Natural killer cell (primary cell): Measurements from ENCODE around the gene ACTG1. TPM values are rescaled to one million over a fixed set of nuclear protein-coding genes. Genes with fewer than 3 reads are reported as not detected.

Experiments
- ATAC-seq, 3 donors: fragments of 150-1000 bp in 2 of 3; fragments of 200-7000 bp in 1 of 3; cut with Tn5 transposase; 1 replicate in 1 of 3; 2 replicates in 2 of 3; pipeline ENCODE4 v1.10.0; 2021; ENCODE audit warnings: mild to moderate bottlenecking in 2 of 3, moderate library complexity in 2 of 3
- DNase-seq, 2 donors: peaks; one replicate each; pipeline versions ENCODE4 v3.0.0 to v3.0.0-alpha.2; 2013 to 2021; ENCODE audit warnings: mixed read lengths in 1 of 2
- H3K27ac ChIP-seq: one replicate; pipeline ENCODE4 v1.5.1; 2013; ENCODE audit warnings: mild to moderate bottlenecking, low read length
- H3K27me3 ChIP-seq: one replicate; pipeline ENCODE4 v1.6.1; 2013; ENCODE audit warnings: low read length; ENCODE audit not compliant: control insufficient read depth, insufficient read depth
- H3K36me3 ChIP-seq: one replicate; pipeline ENCODE4 v1.6.1; 2013; ENCODE audit warnings: low read length; ENCODE audit not compliant: control insufficient read depth, insufficient read depth
- H3K4me1 ChIP-seq: one replicate; pipeline ENCODE4 v1.6.1; 2013; ENCODE audit warnings: low read length; ENCODE audit not compliant: control insufficient read depth, insufficient read depth
- H3K4me3 ChIP-seq: one replicate; pipeline ENCODE4 v1.5.1; 2013; ENCODE audit warnings: low read length
- H3K9me3 ChIP-seq: one replicate; pipeline ENCODE4 v1.6.1; 2013; ENCODE audit warnings: low read length; ENCODE audit not compliant: control insufficient read depth, insufficient read depth
- H3K27ac Mint-ChIP-seq, 2 donors: one replicate each; pipeline ENCODE4 v1.8.0; 2022; ENCODE audit warnings: mild to moderate bottlenecking in 2 of 2, mixed read lengths in 2 of 2, moderate library complexity in 1 of 2
- H3K27me3 Mint-ChIP-seq, 2 donors: one replicate each; pipeline ENCODE4 v1.8.0; 2022; ENCODE audit warnings: low read depth in 2 of 2, mixed read lengths in 2 of 2
- H3K36me3 Mint-ChIP-seq: one replicate; pipeline ENCODE4 v1.8.0; 2022; ENCODE audit warnings: mixed read lengths
- H3K4me1 Mint-ChIP-seq, 2 donors: one replicate each; pipeline ENCODE4 v1.8.0; 2022; ENCODE audit warnings: mixed read lengths in 2 of 2
- H3K4me3 Mint-ChIP-seq: one replicate; pipeline ENCODE4 v1.8.0; 2022; ENCODE audit warnings: mild to moderate bottlenecking, moderate library complexity, mixed read lengths
- H3K9me3 Mint-ChIP-seq, 2 donors: one replicate each; pipeline ENCODE4 v1.8.0; 2022; ENCODE audit warnings: mixed read lengths in 2 of 2
- CTCF ChIP-seq: fragments of 200-600 bp; IDR thresholded peaks from one replicate; pipeline ENCODE4 v1.8.0; 2022; ENCODE audit warnings: antibody characterized with exemption
- WGBS: methylation state at CpG from one replicate; pipeline ENCODE4 v1.1.7; 2013; ENCODE audit warnings: missing lambda C conversion rate; ENCODE audit not compliant: insufficient coverage; 5-methylcytosine and 5-hydroxymethylcytosine counted together
- intact Hi-C: fragments of 100-400 bp; cut with micrococcal nuclease; formaldehyde crosslinking; loops from one replicate; pipeline ENCODE4 v1.14.2; 2022
- total RNA-seq, 4 donors: library from RNA; stranded (reverse); fragments of 120-200 nt in 1 of 4; gene quantifications; one replicate each; pipeline versions ENCODE4 v1.2.3 to v1.2.4, GENCODE V29; 2013 to 2022

Gene ACTG1
- total RNA-seq, 3 donors from 2014 or later (not counting 1 experiment from before 2014, with no cell fraction given): 1,401 to 1,901 (median 1,735) TPM

GRCh38 chr17:81477173-81477572 lies 35.4 kb downstream of the ACTG1 start:
- H3K27ac ChIP-seq: no peak overlapping the region
- intact Hi-C loops: no loop called here
- H3K9me3 ChIP-seq: no peaks in the 10 kb centered on the region
- TF ChIP-seq CTCF: no peak
- H3K36me3 Mint-ChIP-seq: no peaks in the 10 kb centered on the region
- H3K27me3 Mint-ChIP-seq: peaks cover 14 to 17% of the 10 kb centered on the region in 2 donors
- ATAC-seq: no peak
- WGBS: 68% methylated on average over 5 of the region's 7 CpGs
- no peak overlapping the region for H3K4me3 ChIP-seq
- H3K4me1 ChIP-seq: peaks cover 12% of the 10 kb centered on the region
- no peaks in the 10 kb centered on the region for H3K9me3 Mint-ChIP-seq
- no peak overlapping the region for H3K4me3 Mint-ChIP-seq
- no peaks in the 10 kb centered on the region for H3K36me3 ChIP-seq
- H3K27ac Mint-ChIP-seq: no peak overlapping the region
- no peak for DNase-seq
- peaks cover 4 to 5% of the 10 kb centered on the region in 2 donors for H3K4me1 Mint-ChIP-seq
- peaks cover 20% of the 10 kb centered on the region for H3K27me3 ChIP-seq

GRCh38 chr17:81476635-81477034 lies 36.0 kb downstream of the ACTG1 start:
- ATAC-seq (no peak), DNase-seq (no peak)
- TF ChIP-seq CTCF: no peak
- intact Hi-C loops: no loop called here
- 93% methylated on average over 6 of the region's 6 CpGs for WGBS
- Histone ChIP-seq H3K4me3 (no peak overlapping the region), H3K27ac (no peak overlapping the region), H3K4me1 (peaks cover 7% of the 10 kb centered on the region), H3K9me3 (no peaks in the 10 kb centered on the region), H3K27me3 (peaks cover 14% of the 10 kb centered on the region), H3K36me3 (no peaks in the 10 kb centered on the region)
- Mint-ChIP-seq H3K4me3 (no peak overlapping the region), H3K36me3 (no peaks in the 10 kb centered on the region), H3K27me3 (peaks cover 14 to 15% of the 10 kb centered on the region in 2 donors), H3K27ac (no peak overlapping the region), H3K4me1 (peaks cover 0 to under 1% of the 10 kb centered on the region in 2 donors), H3K9me3 (no peaks in the 10 kb centered on the region)

GRCh38 chr17:81476097-81476496 lies 36.5 kb downstream of the ACTG1 start:
- Histone ChIP-seq H3K27ac (no peak overlapping the region), H3K4me3 (no peak overlapping the region), H3K27me3 (peaks cover 14% of the 10 kb centered on the region), H3K36me3 (no peaks in the 10 kb centered on the region), H3K9me3 (no peaks in the 10 kb centered on the region), H3K4me1 (peaks cover 5% of the 10 kb centered on the region)
- intact Hi-C loops: no loop called here
- Mint-ChIP-seq H3K27ac (no peak overlapping the region), H3K36me3 (no peaks in the 10 kb centered on the region), H3K9me3 (no peaks in the 10 kb centered on the region), H3K4me3 (no peak overlapping the region), H3K4me1 (no peaks in the 10 kb centered on the region), H3K27me3 (peaks cover 14 to 15% of the 10 kb centered on the region in 2 donors)
- ATAC-seq: no peak
- no peak for DNase-seq
- TF ChIP-seq CTCF: no peak
- WGBS: 83% methylated on average over 7 of the region's 7 CpGs

GRCh38 chr17:81474958-81475357 lies 37.6 kb downstream of the ACTG1 start:
- Mint-ChIP-seq H3K36me3 (no peaks in the 10 kb centered on the region), H3K27ac (no peak overlapping the region), H3K4me1 (no peaks in the 10 kb centered on the region), H3K27me3 (peaks cover 6 to 10% of the 10 kb centered on the region in 2 donors), H3K4me3 (no peak overlapping the region), H3K9me3 (no peaks in the 10 kb centered on the region)
- TF ChIP-seq CTCF: no peak
- no peaks in the 10 kb centered on the region for H3K4me1 ChIP-seq
- H3K27ac ChIP-seq: no peak overlapping the region
- H3K4me3 ChIP-seq: no peak overlapping the region
- H3K36me3 ChIP-seq: no peaks in the 10 kb centered on the region
- intact Hi-C loops: no loop called here
- peaks cover 3% of the 10 kb centered on the region for H3K27me3 ChIP-seq
- ATAC-seq: no peak
- H3K9me3 ChIP-seq: no peaks in the 10 kb centered on the region
- no peak for DNase-seq
- WGBS: 87% methylated on average over 16 of the region's 16 CpGs
